NCI-H187 (cell line): Measurements from ENCODE around the gene FXYD7.
"Not testable (repeated sequence)": the region's sequence is repeated elsewhere in the genome, so short reads cannot be mapped to it uniquely, and the experiment has no call there.

Experiments
- DNase-seq, 2 experiments: peaks; one replicate each; lab custom pipeline; 2025; lab: John Stamatoyannopoulos, UW

Gene FXYD7

DNA sequence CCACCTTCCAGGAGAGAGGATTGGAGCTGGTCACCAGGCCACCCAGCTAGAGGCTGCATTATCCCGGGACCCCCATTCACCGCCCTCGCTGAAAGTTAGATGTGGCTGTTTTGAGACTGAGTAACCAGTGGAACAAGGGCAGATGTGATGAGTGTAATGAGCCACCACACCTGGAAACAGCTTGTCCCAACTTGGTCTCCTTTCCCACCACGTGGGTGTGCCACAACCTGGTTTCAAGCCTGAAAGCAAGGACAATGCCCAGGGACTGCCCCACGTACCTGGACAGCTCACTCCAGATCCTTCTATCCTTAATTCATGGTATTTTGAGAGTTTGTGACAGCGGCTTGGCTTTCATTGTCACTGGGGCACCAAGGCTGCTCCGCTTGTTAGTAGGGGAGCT lies 15.2 kb upstream of the FXYD7 start:
- no peak for DNase-seq

DNA sequence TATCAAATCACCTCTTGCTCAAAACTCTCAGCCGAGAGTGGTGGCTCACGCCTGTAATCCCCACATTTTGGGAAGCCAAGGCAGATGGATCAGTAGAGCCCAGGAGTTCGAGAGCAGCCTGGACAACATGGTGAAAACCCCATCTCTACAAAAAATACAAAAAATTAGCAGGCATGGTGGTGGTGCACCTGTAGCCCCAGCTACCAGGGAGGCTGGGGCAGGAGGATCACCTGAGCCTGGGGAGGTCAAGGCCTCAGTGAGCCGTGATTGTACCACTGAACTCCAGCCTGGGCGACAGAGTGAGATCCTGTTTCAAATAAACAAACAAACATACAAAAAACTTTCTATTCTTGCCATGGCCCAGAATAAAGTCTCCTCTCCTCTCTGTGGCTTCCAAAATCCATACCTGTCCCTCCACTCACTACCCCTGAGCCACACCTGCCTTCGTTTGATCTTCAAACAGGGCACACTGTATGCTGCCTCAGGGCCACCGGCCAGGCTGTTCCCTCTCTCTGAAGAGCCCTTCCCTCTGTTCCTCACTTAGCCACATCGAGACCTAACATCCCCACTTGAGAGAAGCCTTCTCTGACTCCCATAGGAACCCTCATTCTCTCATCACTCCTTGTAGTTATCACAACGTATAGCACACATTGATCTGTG lies 14.5 kb upstream of the FXYD7 start:
- DNase-seq: no peak

DNA sequence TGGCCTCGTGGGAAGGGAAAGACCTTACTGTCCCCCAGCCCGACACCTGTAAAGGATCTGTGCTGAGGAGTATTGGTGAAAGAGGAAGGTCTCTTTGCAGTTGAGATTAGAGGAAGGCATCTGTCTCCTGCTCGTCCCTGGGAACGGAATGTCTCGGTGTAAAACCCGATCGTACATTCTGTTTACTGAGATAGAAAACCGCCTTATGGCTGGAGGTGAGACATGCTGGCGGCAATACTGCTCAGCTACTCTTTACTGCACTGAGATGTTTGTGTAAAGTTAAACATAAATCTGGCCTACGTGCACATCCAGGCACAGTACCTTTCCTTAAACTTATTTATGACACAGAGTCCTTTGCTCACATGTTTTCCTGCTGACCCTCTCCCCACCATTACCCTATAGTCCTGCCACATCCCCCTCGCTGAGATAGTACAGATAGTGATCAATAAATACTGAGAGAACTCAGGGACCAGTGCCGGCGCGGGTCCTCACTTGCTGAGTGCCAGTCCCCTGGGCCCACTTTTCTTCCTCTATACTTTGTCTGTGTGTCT lies 13.3 kb upstream of the FXYD7 start:
- not testable (repeated sequence) for DNase-seq

DNA sequence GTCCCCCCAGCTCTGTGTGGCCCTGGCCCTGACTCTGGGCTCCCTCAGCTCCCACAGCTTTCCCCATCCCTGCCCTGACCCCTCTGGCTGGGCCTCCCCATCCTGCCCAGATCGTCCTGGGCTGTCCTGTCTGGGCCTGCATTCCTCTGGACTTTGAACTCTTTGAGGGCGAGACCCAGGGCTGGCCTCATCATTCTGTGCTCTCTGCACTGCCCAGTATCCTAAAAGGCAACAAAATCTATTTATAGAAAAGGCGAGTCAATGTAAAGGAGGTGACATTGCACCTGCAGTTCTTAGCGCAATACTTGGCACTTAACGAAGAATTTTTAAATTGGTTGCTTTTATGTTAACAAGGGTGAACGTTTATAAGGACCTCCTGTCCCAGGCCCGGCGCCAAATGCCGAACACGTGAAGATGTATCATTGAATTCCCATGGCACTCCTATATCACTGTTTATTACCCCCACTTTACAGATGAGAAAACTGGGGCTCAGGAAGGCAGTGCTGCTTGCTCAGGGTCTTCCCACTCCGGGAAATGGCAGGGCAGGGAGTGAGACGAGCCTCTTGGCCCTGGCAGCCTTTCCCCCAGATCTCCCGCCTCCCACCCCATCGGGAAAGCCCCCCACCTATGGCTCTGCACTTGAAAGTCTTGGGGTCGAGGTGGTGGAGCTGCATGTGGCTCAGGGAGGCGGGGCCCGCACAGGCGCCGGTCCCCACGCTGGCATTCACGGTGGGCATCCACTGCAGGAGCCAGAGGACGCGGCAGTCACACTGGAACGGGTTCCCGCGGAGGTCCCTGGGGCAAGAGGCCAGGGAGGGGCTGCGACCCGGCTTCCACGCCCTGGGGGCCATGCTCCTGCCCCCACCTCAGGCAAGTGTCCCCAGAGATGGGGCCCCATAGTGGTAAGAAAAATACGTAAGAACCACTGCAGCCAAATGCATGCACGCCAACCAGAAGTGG lies 12.0 kb upstream of the FXYD7 start:
- DNase-seq: no peak

DNA sequence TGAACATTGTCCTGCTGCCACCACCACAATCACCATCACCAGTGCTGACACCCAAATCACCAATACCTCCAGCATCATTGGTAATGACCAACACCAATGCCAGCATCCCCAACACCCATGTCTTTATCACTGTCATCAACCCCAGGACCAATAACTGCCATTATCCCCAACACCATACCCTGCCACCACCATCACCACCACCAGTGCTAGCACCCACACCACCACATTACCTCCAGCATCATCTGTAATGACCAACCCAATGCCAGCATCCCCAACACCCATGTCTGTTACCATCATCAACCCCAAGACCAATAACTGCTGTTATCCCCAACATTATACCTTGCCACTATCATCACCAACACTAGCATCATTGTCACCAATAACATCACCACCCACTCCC lies 10.8 kb upstream of the FXYD7 start:
- DNase-seq: no peak

DNA sequence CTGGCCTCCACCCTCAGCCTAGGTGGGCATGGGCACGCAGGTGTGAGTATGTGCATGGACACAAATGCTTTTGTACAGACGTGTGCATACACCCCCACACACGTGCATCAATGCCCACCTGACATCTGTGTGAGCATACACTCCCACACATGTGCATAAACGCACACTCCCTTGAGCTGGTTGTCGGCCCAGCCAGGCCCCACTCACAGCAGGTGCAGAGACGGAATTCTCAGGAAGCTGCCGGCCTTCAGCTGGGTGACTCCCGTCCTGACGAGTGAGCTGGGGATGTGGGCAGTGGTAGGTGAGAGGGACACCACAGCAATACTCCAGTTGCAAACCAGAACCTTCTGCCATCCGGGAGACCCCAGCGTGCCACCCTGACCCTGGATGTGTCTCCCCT lies 9.2 kb upstream of the FXYD7 start:
- no peak for DNase-seq

DNA sequence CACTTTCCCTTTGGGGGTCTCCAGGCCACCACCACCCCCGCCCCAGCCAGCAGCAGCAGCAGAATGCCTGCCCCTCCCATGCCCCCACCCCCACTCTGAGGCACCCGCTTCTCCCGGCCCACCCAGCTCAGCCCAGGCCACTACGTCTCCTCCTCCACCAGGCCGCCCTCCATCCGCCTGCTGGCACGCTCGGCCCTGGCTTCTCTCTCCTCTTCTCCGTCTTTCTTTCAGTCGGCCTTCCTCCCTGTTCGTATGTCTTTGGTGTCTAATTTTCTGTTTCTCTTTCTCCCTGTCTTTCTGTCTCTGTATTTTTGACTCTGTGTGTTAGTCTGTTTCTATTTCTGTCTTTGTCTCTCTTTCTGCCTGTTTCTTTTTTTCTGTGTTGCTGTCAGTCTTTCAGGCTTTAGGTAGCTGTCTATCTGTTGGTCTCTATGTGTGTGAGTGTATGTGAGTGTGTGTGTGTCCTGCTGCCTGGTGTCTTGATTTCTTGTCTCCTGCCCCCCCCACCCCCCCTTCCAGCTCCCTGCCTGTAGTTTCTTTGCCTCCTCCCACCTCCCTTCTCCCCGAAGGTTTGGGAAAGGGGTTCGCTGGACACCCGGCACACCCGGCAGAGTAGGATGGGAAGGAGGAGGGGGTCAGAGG lies 8.3 kb upstream of the FXYD7 start, which contains the start of gene LGI4:
Gene LGI4, minus strand, starts transcription at position 459 of the 642 bp plus-strand sequence. Its CDS starts 379 bp downstream, at position 80.
- no peak for DNase-seq

DNA sequence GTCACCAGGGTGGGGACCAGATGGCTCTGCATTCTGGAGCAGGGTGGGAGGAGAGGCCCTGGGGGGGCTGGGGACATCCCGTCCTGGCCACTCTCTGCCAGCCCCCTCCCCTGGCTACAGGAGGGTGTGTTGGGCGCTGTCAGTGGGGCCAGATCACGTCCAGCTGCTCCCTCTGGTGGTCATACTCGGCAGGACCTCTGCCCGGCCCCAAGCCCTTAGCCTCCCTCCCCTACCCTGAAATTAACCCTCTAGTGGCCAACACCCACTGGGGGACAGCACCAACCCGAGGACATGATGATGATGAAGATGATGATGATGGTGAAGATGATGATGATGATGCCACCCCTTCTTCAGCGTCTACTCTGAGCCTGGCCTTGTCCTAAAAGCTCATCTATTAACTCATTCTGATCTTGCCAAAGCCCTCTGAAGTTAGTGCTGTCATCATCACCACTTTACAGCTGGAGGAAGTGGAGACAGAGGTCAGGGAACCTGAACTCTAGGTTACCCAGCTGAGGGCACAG lies 7.6 kb upstream of the FXYD7 start:
- DNase-seq: no peak

DNA sequence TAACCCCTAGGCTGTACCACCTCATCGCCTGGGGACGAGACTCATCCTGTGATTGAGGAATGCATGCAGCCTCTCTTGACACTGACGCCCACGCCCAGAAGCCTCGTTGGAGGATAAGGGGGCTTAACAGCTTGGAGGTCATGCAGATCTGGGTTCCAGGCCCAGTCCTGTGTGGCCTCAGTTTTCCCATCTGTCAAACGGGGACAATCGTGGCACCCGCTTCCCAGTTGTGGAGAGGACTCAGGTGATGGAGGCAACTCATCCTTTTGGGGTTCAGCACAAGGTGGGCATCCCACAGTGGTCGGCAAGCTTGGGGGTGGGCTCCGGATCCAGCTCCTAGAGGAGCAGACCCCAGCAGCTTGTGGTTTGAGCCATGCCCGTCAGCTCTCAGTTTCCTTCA lies 6.8 kb upstream of the FXYD7 start:
- no peak for DNase-seq

DNA sequence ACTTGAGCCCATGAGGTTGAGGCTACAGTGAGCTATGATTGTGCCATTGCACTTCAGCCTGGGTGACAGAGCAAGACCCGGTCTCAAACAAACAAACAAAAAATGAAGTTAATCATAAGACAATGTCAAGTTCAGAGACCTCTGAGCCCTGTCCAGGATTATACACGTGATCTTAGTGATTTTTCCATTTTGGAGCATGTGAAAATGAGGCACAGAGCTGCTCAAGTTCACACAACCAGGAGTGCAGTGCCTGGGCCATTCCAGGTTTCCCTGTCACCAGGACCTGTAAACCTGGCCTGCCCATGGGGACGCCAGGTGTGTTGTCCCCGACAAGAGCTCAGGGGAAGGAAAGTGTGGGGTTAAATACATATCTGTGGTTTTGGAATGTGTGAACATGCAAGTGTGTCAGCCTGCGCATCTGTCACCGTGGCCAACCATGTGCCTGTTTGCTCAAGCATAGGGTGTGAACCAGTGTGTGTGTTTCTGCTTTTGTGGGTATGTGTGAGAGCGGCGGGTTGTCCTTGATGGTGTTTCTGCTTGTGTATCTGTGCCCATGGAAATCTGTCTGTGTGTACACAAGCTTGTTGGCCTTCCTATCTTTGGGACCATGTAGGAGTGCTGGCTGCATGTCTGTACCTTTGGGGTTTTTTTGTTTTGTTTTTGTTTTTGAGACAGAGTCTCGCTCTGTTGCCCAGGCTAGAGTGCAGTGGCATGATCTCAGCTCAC lies 5.9 kb upstream of the FXYD7 start:
- no peak for DNase-seq

DNA sequence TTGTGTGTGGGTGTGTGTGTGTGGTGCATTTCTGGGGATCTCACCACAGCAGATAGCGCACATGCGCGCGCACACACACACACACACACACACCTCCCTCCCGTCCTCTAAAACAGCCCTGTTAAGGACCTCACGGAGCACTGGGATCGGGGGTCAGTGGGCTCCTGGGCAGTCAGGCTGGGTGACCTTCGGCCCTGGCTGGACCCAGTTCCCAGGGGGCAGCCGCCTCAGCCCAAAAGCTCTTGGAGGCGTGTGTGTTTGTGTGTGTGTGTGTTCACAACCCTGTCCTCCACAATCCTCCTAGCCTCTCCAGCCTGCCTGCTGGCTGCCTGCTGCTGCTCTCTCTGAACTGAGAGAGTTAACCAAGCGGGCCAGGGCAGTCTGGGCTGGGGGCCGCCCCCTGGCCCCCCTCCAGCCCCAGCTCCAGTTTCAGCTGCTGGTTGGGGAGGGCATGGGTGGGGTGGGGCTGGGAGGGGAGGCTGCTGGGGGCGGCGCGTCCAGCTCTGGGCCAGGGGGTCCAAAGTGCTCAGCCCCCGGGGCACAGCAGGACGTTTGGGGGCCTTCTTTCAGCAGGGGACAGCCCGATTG lies 4.7 kb upstream of the FXYD7 start, which contains the start of gene FXYD1:
Gene FXYD1, plus strand, starts transcription at position 520 of the 588 bp plus-strand sequence. CDS start 1,256 bp downstream, outside the sequence.
- DNase-seq: no peak

DNA sequence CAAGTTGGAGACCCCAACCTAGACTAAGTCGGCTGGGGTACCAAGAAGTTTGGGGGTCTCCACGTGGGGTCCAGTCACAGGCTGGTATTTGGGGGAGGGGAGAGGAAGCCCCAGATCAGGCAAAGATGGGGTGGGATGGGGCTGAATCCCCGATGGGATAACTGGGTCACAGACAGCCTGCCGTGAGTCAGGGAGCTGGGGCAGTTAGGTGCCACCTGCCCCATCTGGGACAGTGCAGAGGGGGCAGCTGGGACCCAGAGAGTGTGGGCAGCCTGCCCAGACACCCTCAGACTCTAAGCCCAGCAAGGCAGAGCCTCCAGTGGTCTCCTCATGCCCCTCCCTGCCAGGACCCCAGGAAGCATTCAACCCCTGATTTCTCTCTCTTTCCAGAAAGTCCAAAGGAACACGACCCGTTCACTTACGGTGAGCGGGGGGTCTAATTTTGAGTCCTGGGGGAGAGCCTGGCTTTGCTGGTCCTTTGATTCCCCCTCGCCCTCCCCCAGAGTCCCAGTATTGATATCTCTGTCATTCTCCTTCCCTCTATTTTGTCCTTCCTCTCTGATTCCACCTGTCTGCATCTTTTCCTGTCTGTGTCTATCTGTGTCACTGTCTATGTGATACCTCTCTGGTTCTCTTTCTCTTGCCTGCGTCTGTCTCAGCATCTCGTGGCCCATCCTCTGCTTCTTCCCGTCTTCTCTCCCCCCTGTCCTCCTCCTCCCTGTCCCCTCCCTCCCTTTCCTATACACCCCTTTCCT lies 2.7 kb upstream of the FXYD7 start:
- DNase-seq: no peak

DNA sequence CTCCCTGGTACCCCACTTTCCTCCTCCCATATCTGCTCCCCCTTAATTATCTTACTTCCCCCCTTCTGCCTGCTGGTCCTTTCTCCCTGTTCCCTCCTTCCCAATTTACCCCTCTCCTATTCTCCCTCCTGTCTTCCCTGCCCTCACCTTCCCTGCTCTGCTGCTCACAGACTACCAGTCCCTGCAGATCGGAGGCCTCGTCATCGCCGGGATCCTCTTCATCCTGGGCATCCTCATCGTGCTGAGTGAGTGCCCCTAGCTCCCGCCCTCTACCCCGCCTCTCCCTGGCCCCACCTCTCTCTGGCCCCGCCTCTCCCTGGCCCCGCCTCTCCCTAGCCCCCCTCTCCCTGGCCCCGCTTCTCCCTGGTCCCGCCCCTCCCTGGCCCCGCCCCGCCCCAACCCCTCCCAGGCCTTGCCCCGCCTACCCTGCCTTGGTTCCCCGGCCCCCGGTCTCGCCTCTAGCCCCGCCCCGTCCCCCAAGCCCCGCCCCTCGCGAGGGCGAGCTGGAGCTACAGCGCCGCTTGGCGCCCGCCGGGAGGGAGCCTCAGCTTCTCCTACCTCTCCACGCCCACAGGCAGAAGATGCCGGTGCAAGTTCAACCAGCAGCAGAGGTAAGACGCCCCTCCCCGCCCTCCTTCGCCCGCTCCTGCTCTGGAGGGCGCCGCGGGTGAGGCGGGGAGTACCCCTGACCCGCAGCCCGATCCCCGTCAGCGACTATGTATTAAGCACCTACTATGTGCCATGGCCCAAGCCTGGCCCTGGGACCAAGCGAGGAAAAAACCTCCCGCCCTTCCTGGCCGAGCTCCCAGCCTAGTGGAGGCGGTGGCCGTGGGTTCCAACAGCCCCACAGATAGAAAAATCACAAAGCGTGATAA lies 1.9 kb upstream of the FXYD7 start:
- no peak for DNase-seq

DNA sequence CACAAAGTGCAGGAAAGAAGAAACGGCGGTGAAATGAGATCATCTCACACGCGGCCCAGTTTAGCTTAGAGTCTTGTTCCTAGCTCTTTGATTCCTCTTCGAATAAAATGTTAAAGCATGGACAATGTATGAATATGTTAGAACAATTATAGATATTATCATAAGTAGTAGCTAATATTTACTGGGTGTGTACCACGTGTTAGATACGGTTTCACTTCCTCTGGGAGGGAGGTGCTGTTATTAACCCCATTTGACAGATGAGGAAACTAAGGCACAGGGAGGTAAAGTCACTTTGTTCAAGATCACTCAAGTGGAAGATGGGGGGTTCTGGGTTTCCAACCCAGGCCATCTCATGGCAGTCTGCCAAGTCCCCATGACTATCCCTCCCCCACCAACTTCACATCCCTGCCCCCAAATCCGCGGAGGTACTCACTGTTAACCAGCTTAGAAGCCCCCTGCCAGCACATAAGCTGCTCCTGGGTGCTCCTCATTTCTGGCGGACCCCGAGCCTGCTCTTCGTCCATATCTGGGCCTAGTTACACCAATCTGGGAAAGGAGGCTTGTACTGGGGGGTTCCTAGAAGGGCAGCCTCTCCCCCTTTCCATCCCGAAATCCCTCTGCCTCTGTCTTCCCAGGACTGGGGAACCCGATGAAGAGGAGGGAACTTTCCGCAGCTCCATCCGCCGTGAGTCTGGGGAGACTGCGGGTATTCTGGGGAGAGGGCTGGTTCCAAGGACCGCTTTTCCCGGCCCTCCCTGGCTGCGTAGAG lies 1.0 kb upstream of the FXYD7 start:
- no peak for DNase-seq

DNA sequence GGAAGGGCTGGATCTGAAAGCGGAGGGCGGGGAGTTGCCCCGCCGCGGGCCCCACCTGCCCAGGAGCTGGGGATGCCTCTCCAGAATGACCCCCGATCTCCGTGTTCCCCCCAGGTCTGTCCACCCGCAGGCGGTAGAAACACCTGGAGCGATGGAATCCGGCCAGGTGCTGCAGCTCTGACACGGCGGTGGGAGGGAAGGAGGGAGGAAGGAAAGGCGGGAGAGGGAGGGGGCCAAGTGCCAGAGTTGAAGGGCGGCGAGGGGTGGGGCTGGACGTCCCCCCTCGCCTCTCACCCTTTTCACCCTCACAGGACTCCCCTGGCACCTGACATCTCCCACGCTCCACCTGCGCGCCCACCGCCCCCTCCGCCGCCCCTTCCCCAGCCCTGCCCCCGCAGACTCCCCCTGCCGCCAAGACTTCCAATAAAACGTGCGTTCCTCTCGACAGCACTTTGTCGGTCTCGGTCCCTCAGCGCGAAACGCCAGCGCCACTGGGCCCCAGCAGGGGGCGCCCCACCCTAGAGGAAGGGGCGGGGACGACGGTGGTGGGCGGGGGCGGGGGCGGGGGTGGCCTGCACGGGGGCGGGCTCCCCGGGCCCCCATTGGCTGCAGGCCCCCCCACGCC lies 337 bp upstream of the FXYD7 start:
- no peak for DNase-seq

DNA sequence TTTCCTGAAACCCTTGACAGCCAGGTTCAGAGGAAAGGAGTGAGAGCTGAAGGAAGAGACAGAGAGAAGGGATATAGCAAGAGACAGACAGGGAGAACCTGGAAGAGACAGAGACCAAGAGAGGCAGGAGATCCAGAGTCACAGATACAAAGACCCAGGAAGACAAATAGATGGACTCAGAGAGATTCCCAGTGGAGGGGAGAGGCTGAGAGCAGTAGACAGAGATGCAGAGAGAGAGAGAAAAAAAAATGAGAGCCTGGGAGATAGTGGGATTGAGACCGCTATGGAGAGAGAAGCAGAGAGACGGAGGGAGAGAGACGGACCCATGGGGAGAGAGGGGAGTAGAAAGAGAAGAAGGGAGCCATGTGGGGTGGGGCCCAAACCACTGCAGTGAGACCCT lies 763 bp downstream of the FXYD7 start:
- DNase-seq: no peak

DNA sequence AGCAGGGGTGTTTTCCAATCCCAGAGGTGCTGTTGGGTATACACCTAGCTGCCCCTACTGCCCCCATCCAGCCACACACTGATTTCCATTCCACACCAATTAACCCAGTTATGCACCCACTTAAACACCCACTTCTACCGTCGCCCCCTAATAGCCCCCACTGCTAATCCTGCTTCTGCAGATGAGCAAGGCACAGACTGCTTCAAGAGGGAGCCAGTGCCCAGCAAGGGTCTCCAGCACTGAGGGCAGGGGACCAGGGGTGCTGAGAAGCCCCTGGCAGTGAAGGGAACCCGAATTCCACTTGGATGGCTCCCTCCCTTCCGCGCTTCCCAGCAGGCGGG lies 1.2 kb downstream of the FXYD7 start:
- DNase-seq: no peak
